ENCODE results near the gene MAPK11.

MAPK11 gene

GRCh38 chr22:50269970-50270665 lies at the start of gene MAPK11:
Gene MAPK11, minus strand, starts transcription at chr22:50270380. Its CDS starts 88 bp downstream, at chr22:50270292.
- ChIA-PET POLR2A (no interaction called here), CTCF (no interaction called here)
- no peak for TF ChIP-seq FOXK2 (IDR thresholded peaks at IDR 0.05)
- no peak for TF ChIP-seq TARDBP (IDR thresholded peaks at IDR 0.05)
- no peak for TF ChIP-seq SP1 (IDR thresholded peaks at IDR 0.05)
- no peak for TF ChIP-seq PKNOX1 (IDR thresholded peaks at IDR 0.05)
- TF ChIP-seq ELF4 (IDR thresholded peaks at IDR 0.05), result no peak
- TF ChIP-seq HDGF (IDR thresholded peaks at IDR 0.05; ENCODE audit: borderline replicate concordance), result no peak
- TF ChIP-seq FOXM1 (IDR thresholded peaks at IDR 0.05; ENCODE audit: borderline replicate concordance), result no peak
- no peak for TF ChIP-seq SUZ12 (IDR thresholded peaks at IDR 0.05)
- TF ChIP-seq LEF1 (IDR thresholded peaks at IDR 0.05; ENCODE audit: borderline replicate concordance), result no peak
- no peak for TF ChIP-seq L3MBTL2 (conservative IDR thresholded peaks at IDR 0.05)
- no peak for TF ChIP-seq ZNF384 (IDR thresholded peaks at IDR 0.05)
- no peak for TF ChIP-seq CTBP1 (IDR thresholded peaks at IDR 0.05; ENCODE audit: borderline replicate concordance)
- no peak for TF ChIP-seq NFRKB (IDR thresholded peaks at IDR 0.05)

GRCh38 chr22:50319503-50319951 lies 49.3 kb upstream of the MAPK11 start:
- DNase-seq (ENCODE audit: extremely low spot score), result no peak
- POLR2A ChIA-PET, result interaction anchor here (1.0 to 1.2 kb wide), 2 partner anchors 12 to 188 kb away, joined by 3 to 6 read pairs; partner anchors contain the start of genes LMF2, NCAPH2 and PLXNB2
- CTCF ChIA-PET, result interaction anchor here (0.9 to 1.3 kb wide), 2 partner anchors 43 to 47 kb away, joined by 3 read pairs; no protein-coding TSS in a partner anchor
- no peak for TF ChIP-seq FOXM1 (IDR thresholded peaks at IDR 0.05; ENCODE audit: borderline replicate concordance)

More at GRCh38 chr22:50269970-50270665, at the start of gene MAPK11:
- DNase-seq (ENCODE audit: extremely low spot score), result no peak

GRCh38 chr22:50318698-50319411 lies 48.7 kb upstream of the MAPK11 start:
- no peak for DNase-seq (ENCODE audit: extremely low spot score)
- TF ChIP-seq CTBP1 (IDR thresholded peaks at IDR 0.05; ENCODE audit: borderline replicate concordance) (no peak), LEF1 (IDR thresholded peaks at IDR 0.05; ENCODE audit: borderline replicate concordance) (no peak), HDGF (IDR thresholded peaks at IDR 0.05; ENCODE audit: borderline replicate concordance) (no peak), PKNOX1 (IDR thresholded peaks at IDR 0.05) (no peak), FOXA1 (IDR thresholded peaks at IDR 0.05) (no peak), NFRKB (IDR thresholded peaks at IDR 0.05) (no peak), SP1 (IDR thresholded peaks at IDR 0.05) (no peak), BHLHE40 (IDR thresholded peaks at IDR 0.05; ENCODE audit: borderline replicate concordance) (no peak), TARDBP (IDR thresholded peaks at IDR 0.05) (no peak), FOXM1 (IDR thresholded peaks at IDR 0.05; ENCODE audit: borderline replicate concordance) (no peak), ARNT (IDR thresholded peaks at IDR 0.05) (no peak), FOXK2 (IDR thresholded peaks at IDR 0.05) (no peak), L3MBTL2 (conservative IDR thresholded peaks at IDR 0.05) (no peak), SUZ12 (IDR thresholded peaks at IDR 0.05) (no peak), ZNF384 (IDR thresholded peaks at IDR 0.05) (no peak), ELF4 (IDR thresholded peaks at IDR 0.05) (no peak)
- CTCF ChIA-PET, result interaction anchor here (1.3 kb wide), 1 partner anchor 46 kb away, joined by 3 read pairs; no protein-coding TSS in a partner anchor
- POLR2A ChIA-PET, result no interaction called here

GRCh38 chr22:50318356-50318697 lies 48.1 kb upstream of the MAPK11 start:
- TF ChIP-seq ZNF384 (IDR thresholded peaks at IDR 0.05), result no peak
- TF ChIP-seq FOXM1 (IDR thresholded peaks at IDR 0.05; ENCODE audit: borderline replicate concordance), result no peak
- TF ChIP-seq CTBP1 (IDR thresholded peaks at IDR 0.05; ENCODE audit: borderline replicate concordance), result no peak
- TF ChIP-seq ELF4 (IDR thresholded peaks at IDR 0.05), result no peak
- TF ChIP-seq LEF1 (IDR thresholded peaks at IDR 0.05; ENCODE audit: borderline replicate concordance), result no peak
- ChIA-PET POLR2A (no interaction called here), CTCF (no interaction called here)
- DNase-seq (ENCODE audit: extremely low spot score), result no peak

- no peak for DNase-seq (ENCODE audit: extremely low spot score)
- ChIA-PET POLR2A (interaction anchor here (1.0 to 1.1 kb wide), 2 partner anchors 9 to 10 kb away, joined by 3 to 4 read pairs; partner anchors contain the start of genes DENND6B and PLXNB2), CTCF (no interaction called here)
- TF ChIP-seq SP1 (IDR thresholded peaks at IDR 0.05) (no peak), SUZ12 (IDR thresholded peaks at IDR 0.05) (no peak), ZNF384 (IDR thresholded peaks at IDR 0.05) (no peak), PKNOX1 (IDR thresholded peaks at IDR 0.05) (no peak), L3MBTL2 (conservative IDR thresholded peaks at IDR 0.05) (no peak), FOXK2 (IDR thresholded peaks at IDR 0.05) (no peak), CTBP1 (IDR thresholded peaks at IDR 0.05; ENCODE audit: borderline replicate concordance) (no peak), BHLHE40 (IDR thresholded peaks at IDR 0.05; ENCODE audit: borderline replicate concordance) (no peak)
Measured at GRCh38 chr22:50317674-50318073, 47.5 kb upstream of the MAPK11 start.

GRCh38 chr22:50317178-50317577 lies 47.0 kb upstream of the MAPK11 start:
- CTCF ChIA-PET, result no interaction called here
- no peak for DNase-seq (ENCODE audit: extremely low spot score)
- POLR2A ChIA-PET, result interaction anchor here (1.0 to 1.1 kb wide), 2 partner anchors 9 to 10 kb away, joined by 3 to 4 read pairs; partner anchors contain the start of genes DENND6B and PLXNB2
- TF ChIP-seq TARDBP (IDR thresholded peaks at IDR 0.05) (no peak), SUZ12 (IDR thresholded peaks at IDR 0.05) (no peak), L3MBTL2 (conservative IDR thresholded peaks at IDR 0.05) (no peak), PKNOX1 (IDR thresholded peaks at IDR 0.05) (no peak), FOXK2 (IDR thresholded peaks at IDR 0.05) (no peak), NFRKB (IDR thresholded peaks at IDR 0.05) (no peak), HDGF (IDR thresholded peaks at IDR 0.05; ENCODE audit: borderline replicate concordance) (no peak), ARNT (IDR thresholded peaks at IDR 0.05) (no peak), CTBP1 (IDR thresholded peaks at IDR 0.05; ENCODE audit: borderline replicate concordance) (no peak), LEF1 (IDR thresholded peaks at IDR 0.05; ENCODE audit: borderline replicate concordance) (no peak), SP1 (IDR thresholded peaks at IDR 0.05) (no peak), FOXA1 (IDR thresholded peaks at IDR 0.05) (no peak), BHLHE40 (IDR thresholded peaks at IDR 0.05; ENCODE audit: borderline replicate concordance) (no peak), FOXM1 (IDR thresholded peaks at IDR 0.05; ENCODE audit: borderline replicate concordance) (no peak), ZNF384 (IDR thresholded peaks at IDR 0.05) (no peak), ELF4 (IDR thresholded peaks at IDR 0.05) (no peak)

All from HEK293T (cell line).